HG03064 (cell line): ENCODE measurements around the gene OR10R2.

Source experiments
- ATAC-seq: cut with Tn5 transposase; IDR thresholded peaks from one replicate; pipeline ENCODE4 v1.9.1; 2021; ENCODE audit warnings: low read depth; ENCODE audit not compliant: unreplicated experiment

Gene OR10R2

GRCh38 chr1:158527190-158527815, 55.3 kb downstream of the OR10R2 start:
- ATAC-seq = no peak
